Activated CD8-positive, alpha-beta memory T cell treated with anti-CD3 and anti-CD28 coated beads for 4 hours (primary cell): Measurements from ENCODE around the gene VPS37D.

ENCODE experiments used
- DNase-seq, 2 donors: peaks; one replicate each; pipeline ENCODE4 v3.0.0-alpha.2; 2020; ENCODE audit warnings: low read depth in 2 of 2

VPS37D gene

GRCh38 chr7:73680501-73680900 lies 12.9 kb downstream of the VPS37D start:
- no peak for DNase-seq

- no peak for DNase-seq
These were observed 13.4 kb downstream of the VPS37D start for GRCh38 chr7:73681031-73681430.

GRCh38 chr7:73682745-73683055 lies 15.1 kb downstream of the VPS37D start:
- no peak for DNase-seq

GRCh38 chr7:73683056-73683787 lies 15.6 kb downstream of the VPS37D start, which contains the start of the genes BUD23 and DNAJC30:
Gene BUD23 (plus strand): TSS chr7:73683597. CDS start chr7:73683626, 29 bp downstream.
Gene DNAJC30 (minus strand): TSS chr7:73683453. CDS start chr7:73683423, 30 bp downstream.
- DNase-seq: peak; percentile 95 to 96

GRCh38 chr7:73683788-73684693 lies 16.4 kb downstream of the VPS37D start:
- DNase-seq: no peak

- no peak for DNase-seq
These were observed 17.7 kb downstream of the VPS37D start for GRCh38 chr7:73685311-73685710.

GRCh38 chr7:73688288-73688687 lies 20.7 kb downstream of the VPS37D start:
- no peak for DNase-seq

GRCh38 chr7:73690646-73691045 lies 23.0 kb downstream of the VPS37D start:
- no peak for DNase-seq

- DNase-seq: no peak
These were observed 28.7 kb downstream of the VPS37D start for GRCh38 chr7:73696372-73696771.

GRCh38 chr7:73698410-73698809 lies 30.8 kb downstream of the VPS37D start:
- DNase-seq: no peak

- DNase-seq: no peak
These were observed 31.9 kb downstream of the VPS37D start for GRCh38 chr7:73699370-73700068.

GRCh38 chr7:73700069-73700423 lies 32.4 kb downstream of the VPS37D start:
- DNase-seq: no peak

GRCh38 chr7:73700581-73701134 lies 33.0 kb downstream of the VPS37D start:
- no peak for DNase-seq

GRCh38 chr7:73701357-73701995 lies 33.8 kb downstream of the VPS37D start:
- DNase-seq: no peak

GRCh38 chr7:73702226-73702625 lies 34.6 kb downstream of the VPS37D start:
- DNase-seq: no peak

GRCh38 chr7:73702665-73703064 lies 35.0 kb downstream of the VPS37D start:
- no peak for DNase-seq

GRCh38 chr7:73703225-73703624 lies 35.6 kb downstream of the VPS37D start:
- no peak for DNase-seq

- DNase-seq: no peak
These were observed 36.4 kb downstream of the VPS37D start for GRCh38 chr7:73703757-73704639.

- no peak for DNase-seq
These were observed 37.3 kb downstream of the VPS37D start for GRCh38 chr7:73704640-73705550.

GRCh38 chr7:73705551-73705920 lies 37.9 kb downstream of the VPS37D start:
- DNase-seq: no peak
